SK-N-SH treated with all-trans-retinoic acid at 6 μM for 48 hours (cell line): ENCODE results near the gene ZNF358.

ENCODE experiments used
- ATAC-seq: fragments of 200-7000 bp; cut with Tn5 transposase; 3 replicates; pipeline ENCODE4 v1.9.1; 2020; ENCODE audit warnings: mild to moderate bottlenecking, moderate library complexity
- ARNTL ChIP-seq: fragments of 450-650 bp; formaldehyde crosslinking; IDR thresholded peaks from 2 replicates; pipeline ENCODE4 v1.5.0; 2020; ENCODE audit warnings: low read depth, mild to moderate bottlenecking, moderate library complexity, borderline replicate concordance
- BACH2 ChIP-seq: fragments of 250-450 bp; sonication (Bioruptor Pico); IDR thresholded peaks from 2 replicates; pipeline ENCODE4 v1.9.0; 2021; ENCODE audit warnings: mild to moderate bottlenecking, borderline replicate concordance
- CSDC2 ChIP-seq: fragments of 250-450 bp; sonication (Bioruptor Pico); IDR thresholded peaks from 2 replicates; pipeline ENCODE4 v1.5.0; 2020; ENCODE audit warnings: mild to moderate bottlenecking, moderate library complexity
- GLIS3 ChIP-seq: fragments of 250-450 bp; sonication (Bioruptor Pico); IDR thresholded peaks from 2 replicates; pipeline ENCODE4 v1.5.0; 2020; ENCODE audit warnings: mild to moderate bottlenecking, moderate library complexity
- ISL1 ChIP-seq: fragments of 250-450 bp; sonication (Bioruptor Pico); IDR thresholded peaks from 2 replicates; pipeline ENCODE4 v2.1.2; 2022; ENCODE audit warnings: mild to moderate bottlenecking, moderate library complexity
- OSR1 ChIP-seq: fragments of 250-450 bp; sonication (Bioruptor Pico); IDR thresholded peaks from 2 replicates; pipeline ENCODE4 v1.8.0; 2022; ENCODE audit warnings: moderate library complexity, mild to moderate bottlenecking, inconsistent platforms
- PPARA ChIP-seq: fragments of 250-450 bp; sonication (Bioruptor Pico); IDR thresholded peaks from 2 replicates; pipeline ENCODE4 v1.5.0; 2020; ENCODE audit warnings: mild to moderate bottlenecking, borderline replicate concordance
- RARB ChIP-seq: fragments of 250-450 bp; sonication (Bioruptor Pico); IDR thresholded peaks from 2 replicates; pipeline ENCODE4 v1.8.0; 2021; ENCODE audit warnings: mild to moderate bottlenecking, moderate library complexity
- SNAI2 ChIP-seq: fragments of 250-450 bp; sonication (Bioruptor Pico); IDR thresholded peaks from 2 replicates; pipeline ENCODE4 v1.5.0; 2020; ENCODE audit warnings: mild to moderate bottlenecking, moderate library complexity
- TCF4 ChIP-seq: fragments of 250-450 bp; sonication (Bioruptor Pico); IDR thresholded peaks from 2 replicates; pipeline ENCODE4 v1.8.0; 2021; ENCODE audit warnings: mild to moderate bottlenecking, moderate library complexity, borderline replicate concordance
- TOX ChIP-seq: fragments of 250-450 bp; sonication (Bioruptor Pico); IDR thresholded peaks from 2 replicates; pipeline ENCODE4 v1.8.0; 2021; ENCODE audit warnings: mild to moderate bottlenecking, moderate library complexity, borderline replicate concordance
- ZC3H10 ChIP-seq: fragments of 250-450 bp; sonication (Bioruptor Pico); IDR thresholded peaks from 2 replicates; pipeline ENCODE4 v1.5.1; 2021; ENCODE audit warnings: mild to moderate bottlenecking, moderate library complexity
- ZFP3 ChIP-seq: fragments of 250-450 bp; sonication (Bioruptor Pico); IDR thresholded peaks from 2 replicates; pipeline ENCODE4 v1.5.0; 2020; ENCODE audit warnings: mild to moderate bottlenecking, moderate library complexity
- ZFP30 ChIP-seq: fragments of 450-650 bp; formaldehyde crosslinking; IDR thresholded peaks from 2 replicates; pipeline ENCODE4 v1.5.0; 2022; ENCODE audit warnings: mild to moderate bottlenecking, moderate library complexity
- ZNF565 ChIP-seq: fragments of 450-650 bp; formaldehyde crosslinking; conservative IDR thresholded peaks from 2 replicates; pipeline ENCODE4 v1.5.0; 2020; ENCODE audit warnings: low read depth, mild to moderate bottlenecking, moderate library complexity
- ZNF70 ChIP-seq: fragments of 450-650 bp; formaldehyde crosslinking; IDR thresholded peaks from 2 replicates; pipeline ENCODE4 v1.5.0; 2020; ENCODE audit warnings: mild to moderate bottlenecking, moderate library complexity
- ZNF8 ChIP-seq: fragments of 450-650 bp; formaldehyde crosslinking; IDR thresholded peaks from 2 replicates; pipeline ENCODE4 v1.5.0; 2020; ENCODE audit warnings: mild to moderate bottlenecking, moderate library complexity
- TF ChIP-seq, protein P1 (sequence below): fragments of 250-450 bp; sonication (Bioruptor Pico); IDR thresholded peaks from 2 replicates; pipeline ENCODE4 v1.5.0; 2020; ENCODE audit warnings: mild to moderate bottlenecking, moderate library complexity
- TF ChIP-seq, protein P2 (sequence below): fragments of 250-450 bp; sonication (Bioruptor Pico); IDR thresholded peaks from 2 replicates; pipeline ENCODE4 v1.5.1; 2021; ENCODE audit warnings: mild to moderate bottlenecking, moderate library complexity
- TF ChIP-seq, protein P3 (sequence below): fragments of 250-450 bp; sonication (Bioruptor Pico); IDR thresholded peaks from 2 replicates; pipeline ENCODE4 v1.5.1; 2020; ENCODE audit warnings: low read depth, mild to moderate bottlenecking, moderate library complexity
- TF ChIP-seq, protein P4 (sequence below): fragments of 250-450 bp; sonication (Bioruptor Pico); IDR thresholded peaks from 2 replicates; pipeline ENCODE4 v1.8.0; 2021; ENCODE audit warnings: low read depth, mild to moderate bottlenecking, moderate library complexity, borderline replicate concordance

The ZNF358 gene

DNA sequence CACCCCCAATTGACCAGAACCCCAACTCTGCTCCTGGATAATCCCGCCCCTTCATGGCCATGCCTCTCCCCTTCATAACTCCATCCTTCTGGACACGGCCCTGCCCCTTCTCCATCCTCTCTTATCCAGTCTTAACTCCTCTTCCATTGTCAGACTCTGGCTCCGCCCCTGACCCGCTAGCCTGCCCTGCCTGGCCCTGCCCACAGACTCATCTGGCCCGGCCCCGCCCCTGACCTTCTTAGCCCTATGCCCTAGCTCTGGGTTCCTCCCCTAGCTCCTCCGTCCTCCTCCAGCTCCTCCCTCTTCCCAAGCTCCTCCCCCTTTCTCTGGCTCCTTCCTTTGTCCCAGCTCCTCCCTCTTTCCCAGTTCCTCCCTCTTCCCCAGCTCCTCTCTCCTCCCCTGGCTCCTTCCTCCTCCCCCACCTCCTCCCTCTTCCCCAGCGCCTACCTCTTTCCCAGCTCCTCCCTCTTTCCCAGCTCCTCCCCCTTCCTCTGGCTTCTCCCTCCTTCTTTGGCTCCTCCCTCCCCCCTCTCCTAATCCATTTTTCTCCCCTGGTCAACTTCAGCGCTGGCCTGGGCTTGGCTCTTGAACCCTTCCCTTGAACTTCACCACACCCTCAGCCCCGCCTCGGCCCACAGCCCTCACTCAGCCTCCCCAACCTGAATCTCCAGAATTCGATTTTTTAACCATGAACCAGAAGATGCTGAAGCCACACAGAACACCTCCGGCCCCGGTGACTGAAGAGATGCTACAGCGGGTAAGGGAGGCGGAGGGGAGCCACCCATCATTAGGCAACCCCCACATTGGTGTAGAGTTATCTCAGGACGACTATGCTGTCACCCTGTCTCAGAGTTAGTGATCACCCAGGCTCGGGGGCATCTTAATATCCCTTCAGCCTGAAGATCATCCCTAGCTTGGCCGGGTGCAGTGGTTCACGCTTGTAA lies 9.2 kb upstream of the ZNF358 start:
- TF ChIP-seq BACH2 (CRISPR knock-in tag) (no peak), ZFP3 (CRISPR knock-in tag) (no peak), PPARA (CRISPR knock-in tag) (no peak), ZNF70 (CRISPR knock-in tag) (no peak), CSDC2 (CRISPR knock-in tag) (no peak), RARB (CRISPR knock-in tag) (no peak), GLIS3 (CRISPR knock-in tag) (no peak), ZNF8 (CRISPR knock-in tag) (no peak), SNAI2 (CRISPR knock-in tag) (no peak), ZC3H10 (CRISPR knock-in tag) (no peak), TOX (CRISPR knock-in tag) (no peak), TCF4 (CRISPR knock-in tag) (no peak), ARNTL (no peak), ZFP30 (CRISPR knock-in tag) (no peak), ISL1 (CRISPR knock-in tag) (no peak)
- TF ChIP-seq, protein P1, sequence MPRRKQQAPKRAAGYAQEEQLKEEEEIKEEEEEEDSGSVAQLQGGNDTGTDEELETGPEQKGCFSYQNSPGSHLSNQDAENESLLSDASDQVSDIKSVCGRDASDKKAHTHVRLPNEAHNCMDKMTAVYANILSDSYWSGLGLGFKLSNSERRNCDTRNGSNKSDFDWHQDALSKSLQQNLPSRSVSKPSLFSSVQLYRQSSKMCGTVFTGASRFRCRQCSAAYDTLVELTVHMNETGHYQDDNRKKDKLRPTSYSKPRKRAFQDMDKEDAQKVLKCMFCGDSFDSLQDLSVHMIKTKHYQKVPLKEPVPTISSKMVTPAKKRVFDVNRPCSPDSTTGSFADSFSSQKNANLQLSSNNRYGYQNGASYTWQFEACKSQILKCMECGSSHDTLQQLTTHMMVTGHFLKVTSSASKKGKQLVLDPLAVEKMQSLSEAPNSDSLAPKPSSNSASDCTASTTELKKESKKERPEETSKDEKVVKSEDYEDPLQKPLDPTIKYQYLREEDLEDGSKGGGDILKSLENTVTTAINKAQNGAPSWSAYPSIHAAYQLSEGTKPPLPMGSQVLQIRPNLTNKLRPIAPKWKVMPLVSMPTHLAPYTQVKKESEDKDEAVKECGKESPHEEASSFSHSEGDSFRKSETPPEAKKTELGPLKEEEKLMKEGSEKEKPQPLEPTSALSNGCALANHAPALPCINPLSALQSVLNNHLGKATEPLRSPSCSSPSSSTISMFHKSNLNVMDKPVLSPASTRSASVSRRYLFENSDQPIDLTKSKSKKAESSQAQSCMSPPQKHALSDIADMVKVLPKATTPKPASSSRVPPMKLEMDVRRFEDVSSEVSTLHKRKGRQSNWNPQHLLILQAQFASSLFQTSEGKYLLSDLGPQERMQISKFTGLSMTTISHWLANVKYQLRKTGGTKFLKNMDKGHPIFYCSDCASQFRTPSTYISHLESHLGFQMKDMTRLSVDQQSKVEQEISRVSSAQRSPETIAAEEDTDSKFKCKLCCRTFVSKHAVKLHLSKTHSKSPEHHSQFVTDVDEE = no peak
- TF ChIP-seq, protein P2, sequence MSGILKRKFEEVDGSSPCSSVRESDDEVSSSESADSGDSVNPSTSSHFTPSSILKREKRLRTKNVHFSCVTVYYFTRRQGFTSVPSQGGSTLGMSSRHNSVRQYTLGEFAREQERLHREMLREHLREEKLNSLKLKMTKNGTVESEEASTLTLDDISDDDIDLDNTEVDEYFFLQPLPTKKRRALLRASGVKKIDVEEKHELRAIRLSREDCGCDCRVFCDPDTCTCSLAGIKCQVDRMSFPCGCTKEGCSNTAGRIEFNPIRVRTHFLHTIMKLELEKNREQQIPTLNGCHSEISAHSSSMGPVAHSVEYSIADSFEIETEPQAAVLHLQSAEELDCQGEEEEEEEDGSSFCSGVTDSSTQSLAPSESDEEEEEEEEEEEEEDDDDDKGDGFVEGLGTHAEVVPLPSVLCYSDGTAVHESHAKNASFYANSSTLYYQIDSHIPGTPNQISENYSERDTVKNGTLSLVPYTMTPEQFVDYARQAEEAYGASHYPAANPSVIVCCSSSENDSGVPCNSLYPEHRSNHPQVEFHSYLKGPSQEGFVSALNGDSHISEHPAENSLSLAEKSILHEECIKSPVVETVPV = no peak
- TF ChIP-seq, protein P3, sequence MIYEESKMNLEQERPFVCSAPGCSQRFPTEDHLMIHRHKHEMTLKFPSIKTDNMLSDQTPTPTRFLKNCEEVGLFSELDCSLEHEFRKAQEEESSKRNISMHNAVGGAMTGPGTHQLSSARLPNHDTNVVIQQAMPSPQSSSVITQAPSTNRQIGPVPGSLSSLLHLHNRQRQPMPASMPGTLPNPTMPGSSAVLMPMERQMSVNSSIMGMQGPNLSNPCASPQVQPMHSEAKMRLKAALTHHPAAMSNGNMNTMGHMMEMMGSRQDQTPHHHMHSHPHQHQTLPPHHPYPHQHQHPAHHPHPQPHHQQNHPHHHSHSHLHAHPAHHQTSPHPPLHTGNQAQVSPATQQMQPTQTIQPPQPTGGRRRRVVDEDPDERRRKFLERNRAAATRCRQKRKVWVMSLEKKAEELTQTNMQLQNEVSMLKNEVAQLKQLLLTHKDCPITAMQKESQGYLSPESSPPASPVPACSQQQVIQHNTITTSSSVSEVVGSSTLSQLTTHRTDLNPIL = no peak
- TF ChIP-seq, all 23 proteins: peak for 0
- ATAC-seq = peak; percentile 86

DNA sequence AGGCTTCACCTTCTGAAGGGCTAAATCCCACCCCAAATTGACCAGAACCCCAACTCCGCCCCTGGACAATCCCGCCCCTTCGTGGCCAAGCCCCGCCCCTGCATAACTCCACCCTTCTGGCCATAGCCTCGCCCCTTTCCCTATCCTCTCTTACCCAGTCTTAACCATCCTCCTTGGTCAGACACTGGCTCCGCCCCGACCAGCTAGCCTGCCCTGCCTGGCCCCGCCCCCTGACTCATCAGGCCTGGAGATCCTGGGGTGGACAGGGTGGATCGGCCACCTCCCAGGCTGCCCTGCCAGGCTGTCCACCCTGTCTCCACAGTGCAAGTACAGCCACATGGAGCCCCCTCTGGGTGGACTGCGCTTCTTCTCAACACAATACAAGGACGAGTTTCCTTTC lies 8.0 kb upstream of the ZNF358 start:
- TF ChIP-seq ZC3H10 (CRISPR knock-in tag) = no peak
- TF ChIP-seq, protein P3 = no peak
- ATAC-seq = peak; percentile 93

DNA sequence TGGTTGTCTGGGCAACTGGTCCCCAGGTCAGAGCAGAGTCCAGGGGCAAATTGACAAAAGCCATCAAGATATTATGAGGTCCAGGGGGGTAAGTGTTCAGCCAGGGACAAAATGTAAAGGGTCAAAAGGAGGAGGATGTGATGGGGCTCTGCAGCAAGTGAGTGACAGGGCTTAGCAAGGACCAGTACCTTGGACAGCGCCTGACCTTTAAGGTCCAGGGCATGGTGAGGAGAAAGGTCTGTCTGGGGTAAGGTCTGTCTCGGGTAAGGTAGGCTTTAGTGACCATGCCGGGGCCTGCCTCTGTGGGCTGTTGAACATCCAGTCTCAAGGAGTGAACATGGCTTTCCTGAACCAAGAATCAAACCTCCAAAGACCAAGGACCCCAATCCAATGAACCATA lies 6.3 kb upstream of the ZNF358 start:
- TF ChIP-seq GLIS3 (CRISPR knock-in tag) = no peak
- TF ChIP-seq, protein P4, sequence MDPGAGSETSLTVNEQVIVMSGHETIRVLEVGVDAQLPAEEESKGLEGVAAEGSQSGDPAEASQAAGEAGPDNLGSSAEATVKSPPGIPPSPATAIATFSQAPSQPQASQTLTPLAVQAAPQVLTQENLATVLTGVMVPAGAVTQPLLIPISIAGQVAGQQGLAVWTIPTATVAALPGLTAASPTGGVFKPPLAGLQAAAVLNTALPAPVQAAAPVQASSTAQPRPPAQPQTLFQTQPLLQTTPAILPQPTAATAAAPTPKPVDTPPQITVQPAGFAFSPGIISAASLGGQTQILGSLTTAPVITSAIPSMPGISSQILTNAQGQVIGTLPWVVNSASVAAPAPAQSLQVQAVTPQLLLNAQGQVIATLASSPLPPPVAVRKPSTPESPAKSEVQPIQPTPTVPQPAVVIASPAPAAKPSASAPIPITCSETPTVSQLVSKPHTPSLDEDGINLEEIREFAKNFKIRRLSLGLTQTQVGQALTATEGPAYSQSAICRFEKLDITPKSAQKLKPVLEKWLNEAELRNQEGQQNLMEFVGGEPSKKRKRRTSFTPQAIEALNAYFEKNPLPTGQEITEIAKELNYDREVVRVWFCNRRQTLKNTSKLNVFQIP (CRISPR knock-in tag) = no peak
- no peak for TF ChIP-seq PPARA (CRISPR knock-in tag)
- no peak for TF ChIP-seq ZNF565 (CRISPR knock-in tag)
- no peak for TF ChIP-seq OSR1
- TF ChIP-seq, protein P2 = no peak
- TF ChIP-seq ZC3H10 (CRISPR knock-in tag) = no peak
- TF ChIP-seq TOX (CRISPR knock-in tag) = no peak
- ATAC-seq = no peak
